ENCODE results near the gene CDKN3.
A peak's percentile ranks its signal among the peaks of the same experiment; 100 is the strongest.
"Not testable (repeated sequence)": the region's sequence is repeated elsewhere in the genome, so short reads cannot be mapped to it uniquely, and the experiment has no call there.

CDKN3 gene

GRCh38 chr14:54425068-54425467, 28.3 kb downstream of the CDKN3 start:
- DNase-seq = no peak

GRCh38 chr14:54425537-54426274, 28.9 kb downstream of the CDKN3 start:
- DNase-seq = no peak

GRCh38 chr14:54427871-54428270, 31.1 kb downstream of the CDKN3 start:
- DNase-seq = no peak

GRCh38 chr14:54428527-54428926, 31.7 kb downstream of the CDKN3 start:
- DNase-seq = no peak

GRCh38 chr14:54435500-54435981, 38.7 kb downstream of the CDKN3 start:
- peak; percentile 73 for DNase-seq

- DNase-seq = not testable (repeated sequence)
Measured at GRCh38 chr14:54437954-54438353, 41.1 kb downstream of the CDKN3 start.

- no peak for DNase-seq
Measured at GRCh38 chr14:54438703-54439102, 41.9 kb downstream of the CDKN3 start.

GRCh38 chr14:54440037-54440436, 43.2 kb downstream of the CDKN3 start:
- DNase-seq = no peak

- no peak for DNase-seq
Measured at GRCh38 chr14:54440476-54440872, 43.7 kb downstream of the CDKN3 start.

GRCh38 chr14:54440873-54441868, 44.4 kb downstream of the CDKN3 start, which contains the start of gene CNIH1:
Gene CNIH1 (minus strand): TSS chr14:54441374. CDS start chr14:54441327, 47 bp downstream.
- DNase-seq = peak; percentile 82

- not testable (repeated sequence) for DNase-seq
Measured at GRCh38 chr14:54442961-54443360, 46.2 kb downstream of the CDKN3 start.

GRCh38 chr14:54443981-54444380, 47.2 kb downstream of the CDKN3 start:
- DNase-seq = no peak

- no peak for DNase-seq
Measured at GRCh38 chr14:54444681-54445080, 47.9 kb downstream of the CDKN3 start.

GRCh38 chr14:54446161-54446693, 49.4 kb downstream of the CDKN3 start:
- DNase-seq = peak; percentile 83

- peak; percentile 52 for DNase-seq
Measured at GRCh38 chr14:54447231-54447692, 50.5 kb downstream of the CDKN3 start.

- no peak for DNase-seq
Measured at GRCh38 chr14:54450535-54450934, 53.7 kb downstream of the CDKN3 start.

GRCh38 chr14:54451121-54451601, 54.4 kb downstream of the CDKN3 start:
- no peak for DNase-seq

GRCh38 chr14:54451961-54452360, 55.2 kb downstream of the CDKN3 start:
- DNase-seq = no peak

GRCh38 chr14:54453252-54453651, 56.4 kb downstream of the CDKN3 start:
- DNase-seq = no peak

GRCh38 chr14:54453990-54454389, 57.2 kb downstream of the CDKN3 start:
- peak; percentile 45 for DNase-seq

- no peak for DNase-seq
Measured at GRCh38 chr14:54455363-54455762, 58.6 kb downstream of the CDKN3 start.

- not testable (repeated sequence) for DNase-seq
Measured at GRCh38 chr14:54456820-54457608, 60.2 kb downstream of the CDKN3 start.
